NCI-H69 (cell line): ENCODE measurements around the gene CNGA1.

Source experiments
- DNase-seq: peaks from one replicate; lab custom pipeline; 2025; lab: John Stamatoyannopoulos, UW

The CNGA1 gene

DNA sequence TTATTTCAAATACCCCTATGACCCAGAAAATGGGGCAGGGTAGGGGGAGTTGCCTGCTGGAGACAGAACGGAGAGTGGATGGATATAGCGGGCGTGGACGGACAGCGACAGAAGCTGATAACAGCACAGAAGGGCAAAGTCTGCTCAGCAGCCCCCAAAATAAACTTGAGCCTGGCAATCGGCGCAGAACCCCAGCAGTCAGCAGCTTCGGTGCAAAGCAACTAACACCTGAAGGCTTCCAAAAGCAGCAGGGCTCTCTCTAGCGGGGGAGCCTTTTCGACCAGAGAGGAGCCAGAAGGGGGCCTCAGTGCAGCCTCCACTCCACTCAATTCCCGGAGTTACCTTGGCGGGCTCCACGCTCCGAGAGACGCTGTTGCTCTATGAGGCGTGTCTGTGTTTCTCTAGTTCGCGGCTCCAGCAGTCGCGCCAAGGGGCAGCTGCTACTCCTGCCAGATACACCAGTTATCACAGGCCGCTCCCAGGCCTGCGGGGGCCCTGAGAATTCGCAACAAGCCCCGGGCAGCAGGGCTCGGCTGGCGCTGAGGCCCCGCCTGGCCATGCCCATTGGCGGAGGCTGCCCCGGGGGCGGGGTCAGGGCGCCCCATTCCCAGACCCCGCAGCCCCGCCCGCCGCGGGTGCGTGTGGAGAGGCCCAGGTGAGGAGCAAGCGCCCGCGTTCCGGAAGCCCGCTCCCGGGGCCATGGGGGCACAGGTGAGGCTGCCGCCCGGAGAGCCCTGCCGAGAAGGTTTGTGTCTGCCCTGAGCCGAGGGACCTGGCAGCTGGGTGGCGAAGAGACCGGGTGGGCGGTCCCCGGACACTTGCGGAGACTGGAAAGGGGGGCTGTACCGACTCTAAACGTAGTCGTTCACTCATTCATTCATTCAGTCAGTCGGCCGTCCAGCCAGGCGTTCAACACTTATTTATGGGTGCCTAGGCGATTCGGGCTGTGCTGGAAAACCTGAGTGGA is at the start of gene CNGA1, which contains the start of gene NIPAL1:
CNGA1 (minus strand) TSS at position 541 of the 967 bp plus-strand sequence. CDS start 63,992 bp downstream, outside the sequence.
NIPAL1 (plus strand) TSS at position 632 of the 967 bp plus-strand sequence; CDS start at position 700, 68 bp downstream.
- peak; percentile 84 for DNase-seq

DNA sequence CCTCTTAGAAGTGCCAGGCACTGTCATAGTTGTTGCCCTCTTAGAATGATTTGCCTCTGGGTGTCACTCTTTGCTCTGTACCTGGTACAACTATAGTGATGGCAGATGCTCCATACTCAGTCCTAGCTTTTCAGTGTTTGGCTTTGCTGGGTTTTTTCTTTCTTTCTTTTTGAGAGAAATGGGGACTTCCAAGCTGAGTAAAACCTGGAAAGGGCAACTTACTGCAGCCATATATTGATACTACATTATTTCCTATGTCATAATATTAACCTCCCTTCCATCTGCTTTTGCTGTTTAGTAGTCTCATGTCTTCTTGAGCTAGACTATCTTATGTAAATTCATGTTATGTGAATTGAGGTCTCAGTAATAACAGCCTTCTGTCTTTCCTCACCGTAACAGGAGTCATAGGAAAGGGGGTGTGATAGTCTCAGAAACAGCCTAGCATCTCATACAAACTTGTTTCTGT is 49.1 kb upstream of the CNGA1 start:
- DNase-seq = no peak

DNA sequence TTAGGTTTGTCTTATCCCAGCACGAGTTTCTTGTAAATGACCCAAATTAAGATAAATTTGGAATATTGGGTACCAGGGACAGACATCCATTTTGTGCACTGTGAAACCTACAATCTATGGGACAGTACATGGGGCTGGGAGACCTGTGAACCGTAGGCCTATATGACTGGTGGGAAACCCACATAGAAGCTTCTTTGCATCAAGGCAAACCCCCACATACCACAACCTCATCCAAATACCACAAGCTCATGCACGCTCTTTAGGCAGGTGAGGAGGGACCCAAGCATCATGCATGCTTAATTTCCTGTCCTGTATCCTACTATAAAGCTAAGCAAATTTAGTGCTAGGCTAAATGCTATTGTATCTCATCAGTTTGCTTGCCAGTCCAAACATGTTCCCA is 47.9 kb upstream of the CNGA1 start:
- DNase-seq = no peak

GRCh38 chr4:48058617-48059530 is 42.4 kb upstream of the CNGA1 start:
- no peak for DNase-seq

- DNase-seq = no peak
Observed at GRCh38 chr4:48051078-48051477, 34.6 kb upstream of the CNGA1 start.

DNA sequence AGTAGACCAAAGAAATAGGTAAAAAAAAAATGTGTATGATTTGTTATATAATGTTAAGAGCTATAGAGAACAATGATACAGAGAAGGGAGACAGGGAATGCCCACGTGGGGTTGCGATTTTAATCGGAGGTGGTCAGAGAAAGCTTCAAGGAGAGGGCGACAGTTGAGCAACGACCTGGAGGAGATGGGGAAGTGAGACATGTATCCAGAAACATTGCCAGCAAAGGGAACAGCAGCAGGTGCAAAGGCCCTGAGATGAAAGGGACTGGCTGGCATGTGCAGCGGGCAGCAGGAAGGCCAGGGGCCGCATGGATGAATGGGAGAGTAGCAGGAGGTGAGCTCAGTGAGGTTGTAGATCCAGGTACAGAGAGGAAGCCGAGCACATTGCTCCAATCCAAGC is 33.0 kb upstream of the CNGA1 start:
- no peak for DNase-seq

GRCh38 chr4:48047896-48048295 is 31.4 kb upstream of the CNGA1 start:
- no peak for DNase-seq

DNA sequence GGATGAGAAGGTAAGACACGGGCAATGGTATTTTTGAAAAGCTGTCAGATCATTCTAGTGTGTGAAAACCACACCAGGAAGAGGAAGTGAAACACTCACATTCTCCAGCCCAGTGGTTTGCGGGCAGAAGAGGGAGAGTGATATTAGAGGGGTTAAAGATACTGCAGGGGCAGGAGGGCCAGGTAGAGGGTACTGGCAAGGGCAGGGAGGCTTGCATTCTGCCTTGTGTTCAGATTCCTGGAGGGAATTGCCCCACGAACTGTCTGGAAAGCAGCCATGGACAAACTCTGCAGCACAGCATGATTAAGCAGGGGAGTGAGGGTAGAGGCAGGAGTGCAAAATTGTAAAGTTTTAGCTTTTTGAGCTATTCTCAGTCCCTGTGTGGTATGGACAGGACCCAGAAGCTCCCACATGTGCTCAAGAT is 31.0 kb upstream of the CNGA1 start:
- no peak for DNase-seq

DNA sequence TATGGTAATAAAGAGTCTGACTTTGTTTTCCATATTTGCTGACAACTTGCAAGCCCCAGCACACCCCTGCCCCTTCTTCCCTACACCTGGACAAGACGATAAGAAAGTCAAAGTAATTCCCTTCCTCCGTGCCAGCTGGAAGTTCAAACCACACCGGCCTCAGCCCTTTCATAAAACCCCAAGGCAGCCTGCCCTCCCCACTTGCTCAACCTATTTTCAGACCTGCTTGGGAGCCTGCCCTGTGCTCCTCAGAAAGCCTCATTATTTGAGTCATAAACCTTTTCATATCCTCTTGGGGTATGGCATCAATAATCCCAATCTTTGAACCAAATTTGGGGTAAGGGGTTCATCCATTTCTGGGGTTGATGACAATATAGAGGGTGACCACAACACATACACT is 29.6 kb upstream of the CNGA1 start:
- DNase-seq = no peak

- DNase-seq = no peak
Observed at GRCh38 chr4:48044298-48044697, 27.8 kb upstream of the CNGA1 start.

- no peak for DNase-seq
Observed at GRCh38 chr4:48043504-48043903, 27.0 kb upstream of the CNGA1 start.

DNA sequence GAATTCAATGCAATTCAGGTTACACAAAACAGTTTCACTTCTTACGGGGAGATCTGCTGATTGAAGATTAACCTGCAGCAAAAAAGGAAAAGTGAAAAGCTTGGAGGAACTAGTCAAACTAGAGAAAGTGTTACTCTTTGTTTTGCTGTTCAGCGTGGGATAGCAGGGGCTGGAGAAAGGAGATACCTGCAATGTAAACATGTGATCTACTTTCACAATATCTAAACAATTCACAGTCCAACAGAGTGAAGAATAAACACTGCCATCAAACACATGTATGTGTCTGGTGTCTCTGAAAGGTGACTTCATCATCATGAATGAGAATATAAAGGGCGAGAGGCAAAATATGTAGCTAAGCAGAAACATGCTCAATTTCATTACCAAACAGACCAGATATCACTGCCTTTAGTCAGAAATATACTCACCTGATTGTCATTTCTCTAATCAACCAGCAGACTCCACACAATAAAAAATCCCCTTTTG is 26.5 kb upstream of the CNGA1 start:
- DNase-seq = no peak

DNA sequence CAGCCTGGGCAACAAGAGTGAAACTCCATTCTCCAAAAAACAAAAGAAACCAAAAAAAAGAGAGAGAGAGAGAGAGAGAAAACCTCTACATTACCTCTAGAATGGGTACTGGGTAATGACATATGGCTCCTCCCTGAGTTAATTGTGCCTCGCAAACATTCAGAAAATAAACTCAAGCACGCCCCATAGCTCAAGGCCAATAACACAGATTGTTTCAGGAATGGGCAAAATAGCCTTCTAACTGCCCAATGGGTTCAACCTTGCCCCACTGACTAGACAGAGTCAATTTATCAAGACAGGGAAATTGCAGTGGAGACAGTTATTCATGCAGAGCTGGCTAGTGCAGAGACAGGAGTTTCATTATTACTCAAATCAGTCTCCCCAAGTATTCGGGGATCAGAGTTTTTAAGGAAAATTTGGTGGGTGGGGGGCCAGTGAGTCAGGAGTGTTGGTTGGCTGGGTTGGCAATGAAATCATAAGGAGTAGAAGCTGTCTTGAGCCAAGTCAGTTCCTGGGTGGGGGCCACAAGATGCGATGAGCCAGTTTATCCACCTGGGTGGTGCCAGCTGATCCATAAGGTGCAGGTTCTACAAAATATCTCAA is 25.2 kb upstream of the CNGA1 start:
- peak; percentile 26 for DNase-seq

GRCh38 chr4:48039561-48039960 is 23.1 kb upstream of the CNGA1 start:
- no peak for DNase-seq

DNA sequence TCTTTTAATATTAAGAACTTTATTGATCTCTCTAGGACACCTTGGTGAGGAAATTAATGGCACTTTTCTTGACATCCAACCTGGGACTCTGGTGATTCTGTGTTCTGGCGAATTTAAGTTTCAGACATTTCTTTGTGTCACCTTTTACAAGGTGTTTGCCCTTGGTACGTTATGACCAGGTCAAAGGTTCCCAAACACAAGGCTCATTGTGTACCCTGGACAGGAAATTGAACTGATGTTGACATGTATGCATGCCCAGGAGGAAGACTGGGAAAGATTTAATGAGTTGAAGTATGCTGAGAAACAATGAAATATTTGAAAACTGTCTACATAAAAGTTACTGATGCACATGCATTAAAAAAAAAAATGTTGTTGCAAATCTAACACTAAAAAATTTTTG is 22.2 kb upstream of the CNGA1 start:
- DNase-seq = no peak

GRCh38 chr4:48037117-48037462 is 20.6 kb upstream of the CNGA1 start:
- DNase-seq = no peak

GRCh38 chr4:48035952-48036351 is 19.5 kb upstream of the CNGA1 start:
- DNase-seq = no peak

GRCh38 chr4:48033825-48034413 is 17.4 kb upstream of the CNGA1 start:
- peak; percentile 62 for DNase-seq

- DNase-seq = no peak
Observed at GRCh38 chr4:48033412-48033811, 16.9 kb upstream of the CNGA1 start.

DNA sequence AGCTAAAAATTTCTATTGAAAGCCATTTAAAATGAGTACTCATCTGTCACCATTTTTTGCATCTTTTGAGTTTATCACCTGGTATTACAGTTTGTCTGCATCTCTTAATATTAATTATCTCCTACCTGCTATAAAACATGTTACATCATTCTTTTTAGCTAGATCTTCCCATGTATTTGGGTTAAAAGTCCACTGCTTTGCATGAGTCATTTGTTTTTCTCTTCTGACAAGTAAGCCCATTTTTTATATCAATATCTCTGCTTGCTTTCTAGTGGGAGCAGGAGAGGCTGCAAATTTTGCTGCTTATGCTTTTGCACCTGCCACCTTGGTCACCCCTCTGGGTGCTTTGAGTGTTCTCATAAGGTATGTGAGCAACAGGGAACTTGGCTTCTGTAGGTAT is 16.2 kb upstream of the CNGA1 start:
- DNase-seq = no peak

DNA sequence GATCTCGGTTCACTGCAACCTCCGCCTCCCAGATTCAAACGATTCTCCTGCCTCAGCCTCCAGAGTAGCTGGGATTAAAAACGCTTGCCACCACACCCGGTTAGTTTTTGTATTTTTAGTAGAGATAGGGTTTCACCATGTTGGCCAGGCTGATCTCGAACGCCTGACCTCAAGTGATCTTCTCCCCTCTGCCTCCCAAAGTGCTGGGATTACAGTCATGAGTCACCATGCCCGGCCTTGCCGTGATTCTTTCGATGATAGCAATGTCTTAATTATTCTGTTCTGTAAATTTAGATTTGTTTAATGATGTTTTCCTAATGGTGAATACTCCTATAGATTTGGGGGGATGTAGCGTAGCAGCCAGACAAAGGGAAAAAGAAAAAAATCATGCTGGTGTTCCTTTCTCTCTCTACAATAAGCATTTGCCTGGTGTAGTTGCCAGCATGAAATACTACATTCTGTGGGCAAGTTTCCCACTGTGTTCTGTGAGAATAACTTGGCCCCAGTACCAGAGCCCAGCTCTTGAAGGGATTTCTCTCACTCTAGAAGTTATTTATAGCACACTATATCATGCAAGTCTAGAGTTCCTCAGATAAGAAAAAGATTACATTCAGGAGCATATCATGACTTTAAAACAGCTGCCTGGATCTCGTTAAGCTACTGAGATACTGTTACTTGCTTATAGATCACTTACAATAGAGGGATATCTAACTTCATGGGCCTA is 15.5 kb upstream of the CNGA1 start:
- DNase-seq = no peak
